Measurements from ENCODE around the gene PCED1B. TPM values are rescaled to one million over a fixed set of nuclear protein-coding genes. Genes with fewer than 3 reads are reported as not detected.
"Not testable (repeated sequence)": the region's sequence is repeated elsewhere in the genome, so short reads cannot be mapped to it uniquely, and the experiment has no call there.

Gene PCED1B
- total RNA-seq, 2 donors from 2014 or later = 0.87 to 46.9 TPM

DNA sequence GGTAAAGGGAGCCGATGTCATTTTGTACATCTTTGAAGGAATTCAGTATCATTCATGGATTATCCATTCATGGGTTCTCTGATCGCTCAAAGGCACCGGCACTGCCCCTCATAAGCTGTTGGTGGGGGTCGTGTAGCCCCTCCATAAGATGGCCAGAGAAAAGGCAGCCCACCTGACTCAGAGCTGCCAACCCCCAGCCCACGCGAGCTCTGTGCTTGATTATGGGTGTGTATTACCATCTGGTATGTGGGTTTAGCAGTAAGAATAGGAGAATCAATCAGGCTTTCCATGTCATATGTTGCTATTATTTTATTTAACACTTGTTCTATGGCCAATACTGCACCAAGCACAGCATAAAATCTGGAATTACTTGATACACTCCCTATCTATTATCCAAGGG, 32.4 kb downstream of the PCED1B start:
- intact Hi-C loops (cut with DNase I) = no loop called here
- 62% methylated on average over 6 of the region's 6 CpGs for WGBS
- H3K27ac ChIP-seq = no peak overlapping the region

DNA sequence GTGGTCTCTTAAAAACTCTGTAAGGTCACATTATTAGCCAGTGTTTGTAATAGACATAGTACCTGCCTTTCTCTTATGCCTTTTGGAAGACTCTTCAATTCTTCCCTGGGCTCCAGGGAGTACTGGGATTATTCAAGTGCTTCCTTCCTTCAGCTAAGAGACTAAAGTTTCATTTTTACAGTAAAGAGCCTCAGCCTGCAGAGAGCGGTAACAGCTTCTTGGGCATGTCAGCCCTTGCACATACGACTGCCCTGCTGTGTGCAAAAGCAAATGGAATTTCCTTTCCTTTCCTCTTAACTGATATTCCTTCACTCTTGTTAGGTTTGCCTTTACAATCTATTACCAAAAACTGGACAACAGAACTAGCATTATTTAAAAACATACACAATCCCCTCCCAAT, 33.3 kb downstream of the PCED1B start:
- Histone ChIP-seq H3K27me3 (replicated peaks; ENCODE audit: insufficient read depth) (no peaks in the 10 kb centered on the region), H3K36me3 (no peaks in the 10 kb centered on the region), H3K27ac (no peak overlapping the region), H3K9me3 (no peaks in the 10 kb centered on the region), H3K4me3 (no peak overlapping the region), H3K4me1 (replicated peaks) (peaks cover 4% of the 10 kb centered on the region)
- no peak for TF ChIP-seq POLR2A (IDR thresholded peaks at IDR 0.05)
- TF ChIP-seq, protein P1, sequence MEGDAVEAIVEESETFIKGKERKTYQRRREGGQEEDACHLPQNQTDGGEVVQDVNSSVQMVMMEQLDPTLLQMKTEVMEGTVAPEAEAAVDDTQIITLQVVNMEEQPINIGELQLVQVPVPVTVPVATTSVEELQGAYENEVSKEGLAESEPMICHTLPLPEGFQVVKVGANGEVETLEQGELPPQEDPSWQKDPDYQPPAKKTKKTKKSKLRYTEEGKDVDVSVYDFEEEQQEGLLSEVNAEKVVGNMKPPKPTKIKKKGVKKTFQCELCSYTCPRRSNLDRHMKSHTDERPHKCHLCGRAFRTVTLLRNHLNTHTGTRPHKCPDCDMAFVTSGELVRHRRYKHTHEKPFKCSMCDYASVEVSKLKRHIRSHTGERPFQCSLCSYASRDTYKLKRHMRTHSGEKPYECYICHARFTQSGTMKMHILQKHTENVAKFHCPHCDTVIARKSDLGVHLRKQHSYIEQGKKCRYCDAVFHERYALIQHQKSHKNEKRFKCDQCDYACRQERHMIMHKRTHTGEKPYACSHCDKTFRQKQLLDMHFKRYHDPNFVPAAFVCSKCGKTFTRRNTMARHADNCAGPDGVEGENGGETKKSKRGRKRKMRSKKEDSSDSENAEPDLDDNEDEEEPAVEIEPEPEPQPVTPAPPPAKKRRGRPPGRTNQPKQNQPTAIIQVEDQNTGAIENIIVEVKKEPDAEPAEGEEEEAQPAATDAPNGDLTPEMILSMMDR (IDR thresholded peaks at IDR 0.05) = no peak
- no peak for TF ChIP-seq POLR2AphosphoS5 (IDR thresholded peaks at IDR 0.05)
- intact Hi-C loops (cut with DNase I) = no loop called here
- WGBS = 49% methylated on average over 2 of the region's 2 CpGs
- DNase-seq (ENCODE audit: low spot score) = no peak

More for the DNA sequence above, 32.4 kb downstream of the PCED1B start:
- DNase-seq (ENCODE audit: low spot score) = no peak
- Histone ChIP-seq H3K36me3 (no peaks in the 10 kb centered on the region), H3K27me3 (replicated peaks; ENCODE audit: insufficient read depth) (no peaks in the 10 kb centered on the region), H3K4me3 (no peak overlapping the region), H3K4me1 (replicated peaks) (peaks cover 4% of the 10 kb centered on the region), H3K9me3 (no peaks in the 10 kb centered on the region)
- TF ChIP-seq, protein P1 (IDR thresholded peaks at IDR 0.05) = no peak
- no peak for TF ChIP-seq POLR2A (IDR thresholded peaks at IDR 0.05)
- TF ChIP-seq POLR2AphosphoS5 (IDR thresholded peaks at IDR 0.05) = no peak

DNA sequence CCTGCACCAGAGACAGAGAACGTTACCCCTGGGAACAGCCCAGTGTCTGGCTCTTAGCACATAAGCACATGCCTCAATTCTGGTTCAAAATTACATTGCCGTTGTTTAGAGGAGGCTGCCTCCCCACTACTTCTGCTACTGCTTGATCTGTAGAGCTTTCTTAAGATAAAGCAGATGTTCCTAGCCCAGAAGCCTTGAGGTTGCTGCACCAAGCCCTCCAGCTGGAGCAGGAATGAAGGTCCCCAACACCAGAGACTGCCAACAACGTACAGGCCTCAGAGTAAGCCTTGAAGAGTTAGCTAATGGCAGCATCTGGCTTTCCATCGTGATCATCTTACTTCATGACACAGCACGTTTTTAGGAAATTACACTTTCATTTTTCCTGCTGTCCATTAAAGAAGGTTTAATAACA, 35.1 kb downstream of the PCED1B start:
- TF ChIP-seq POLR2AphosphoS5 (IDR thresholded peaks at IDR 0.05) (no peak), POLR2A (IDR thresholded peaks at IDR 0.05) (no peak)
- DNase-seq (ENCODE audit: low spot score) = no peak
- H3K27ac ChIP-seq = no peak overlapping the region
- H3K27me3 ChIP-seq (replicated peaks; ENCODE audit: insufficient read depth) = no peaks in the 10 kb centered on the region
- 80% methylated on average over 5 of the region's 5 CpGs for WGBS
- H3K4me3 ChIP-seq = no peak overlapping the region
- H3K9me3 ChIP-seq = no peaks in the 10 kb centered on the region
- intact Hi-C loops (cut with DNase I) = no loop called here
- H3K36me3 ChIP-seq = no peaks in the 10 kb centered on the region
- peaks cover 4% of the 10 kb centered on the region for H3K4me1 ChIP-seq (replicated peaks)

DNA sequence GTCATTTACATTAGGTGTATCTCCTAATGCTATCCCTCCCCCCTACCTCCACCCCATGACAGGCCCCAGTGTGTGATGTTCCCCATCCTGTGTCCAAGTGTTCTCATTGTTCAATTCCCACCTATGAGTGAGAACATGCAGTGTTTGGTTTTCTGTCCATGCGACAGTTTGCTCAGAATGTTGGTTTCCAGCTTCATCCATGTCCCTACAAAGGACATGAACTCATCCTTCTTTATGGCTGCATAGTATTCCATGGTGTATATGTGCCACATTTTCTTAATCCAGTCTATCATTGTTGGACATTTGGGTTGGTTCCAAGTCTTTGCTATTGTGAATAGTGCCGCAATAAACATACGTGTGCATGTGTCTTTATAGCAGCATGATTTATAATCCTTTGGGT, 37.9 kb downstream of the PCED1B start:
- H3K27me3 ChIP-seq (replicated peaks; ENCODE audit: insufficient read depth); H3K36me3 ChIP-seq; H3K4me3 ChIP-seq; intact Hi-C loops (cut with DNase I); DNase-seq (ENCODE audit: low spot score); H3K27ac ChIP-seq; H3K9me3 ChIP-seq; H3K4me1 ChIP-seq (replicated peaks): not testable (repeated sequence)
- 100% methylated on average over 1 of the region's 3 CpGs for WGBS

DNA sequence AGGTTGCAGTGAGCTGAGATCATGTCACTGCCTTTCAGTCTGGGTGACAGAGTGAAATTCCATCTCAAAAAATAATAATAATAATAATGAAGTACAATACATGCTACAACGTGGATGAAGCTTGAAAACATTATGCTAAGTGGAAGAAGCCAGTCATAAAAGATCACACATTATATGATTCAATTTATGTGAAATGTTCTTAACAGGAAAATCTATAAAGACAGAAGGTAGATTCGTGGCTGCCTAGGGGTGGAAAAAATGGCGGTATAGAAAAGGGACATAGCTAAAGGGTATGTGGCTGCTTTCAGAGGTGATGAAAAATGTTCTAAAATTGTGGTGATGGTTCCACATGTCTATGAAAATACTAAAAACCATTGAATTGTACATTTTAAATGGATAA, 41.3 kb downstream of the PCED1B start:
- intact Hi-C loops (cut with DNase I) = no loop called here
- no peaks in the 10 kb centered on the region for H3K36me3 ChIP-seq
- H3K4me1 ChIP-seq (replicated peaks) = no peaks in the 10 kb centered on the region
- H3K9me3 ChIP-seq = no peaks in the 10 kb centered on the region
- TF ChIP-seq POLR2AphosphoS5 (IDR thresholded peaks at IDR 0.05) (no peak), POLR2A (IDR thresholded peaks at IDR 0.05) (no peak)
- TF ChIP-seq, protein P1 (IDR thresholded peaks at IDR 0.05) = no peak
- DNase-seq (ENCODE audit: low spot score) = no peak
- no peak overlapping the region for H3K4me3 ChIP-seq
- no peaks in the 10 kb centered on the region for H3K27me3 ChIP-seq (replicated peaks; ENCODE audit: insufficient read depth)
- H3K27ac ChIP-seq = no peak overlapping the region
- WGBS = 92% methylated on average over 3 of the region's 3 CpGs

DNA sequence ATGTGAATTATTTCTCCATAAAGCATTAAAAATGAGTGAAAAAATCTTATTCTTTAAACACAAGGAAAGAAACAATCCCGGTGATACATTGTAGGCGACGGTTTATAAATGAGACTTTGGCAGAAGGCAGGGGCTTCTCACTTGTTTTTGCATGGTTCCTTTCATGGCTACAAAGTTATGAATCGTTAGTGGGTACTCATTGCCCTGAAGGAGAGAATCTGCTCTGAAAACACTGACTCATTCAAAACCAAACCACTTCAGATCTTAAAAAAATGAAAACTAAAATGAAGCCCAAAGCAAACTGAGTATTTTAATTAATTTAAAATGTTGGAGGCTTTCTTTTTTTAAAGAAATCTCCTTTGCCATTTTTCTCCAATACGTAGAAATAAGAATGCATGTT, 41.7 kb downstream of the PCED1B start:
- TF ChIP-seq POLR2AphosphoS5 (IDR thresholded peaks at IDR 0.05) (no peak), POLR2A (IDR thresholded peaks at IDR 0.05) (no peak)
- TF ChIP-seq, protein P1 (IDR thresholded peaks at IDR 0.05) = no peak
- no peaks in the 10 kb centered on the region for H3K27me3 ChIP-seq (replicated peaks; ENCODE audit: insufficient read depth)
- H3K27ac ChIP-seq = no peak overlapping the region
- 88% methylated on average over 5 of the region's 5 CpGs for WGBS
- intact Hi-C loops (cut with DNase I) = no loop called here
- no peak overlapping the region for H3K4me3 ChIP-seq
- no peaks in the 10 kb centered on the region for H3K36me3 ChIP-seq
- H3K9me3 ChIP-seq = no peaks in the 10 kb centered on the region
- no peaks in the 10 kb centered on the region for H3K4me1 ChIP-seq (replicated peaks)
- DNase-seq (ENCODE audit: low spot score) = no peak
